ENCODE data around the gene RNF26.

RNF26 gene

GRCh38 chr11:119316729-119317591 lies 17.4 kb upstream of the RNF26 start, which contains the start of gene MCAM:
TSS of gene MCAM (minus strand) at chr11:119317130. CDS start at chr11:119317101, 29 bp downstream.
- no peaks in the 10 kb centered on the region for H3K9me3 ChIP-seq (replicated peaks; ENCODE audit: low read length)
- H3K4me3 ChIP-seq (ENCODE audit: low read length), result peak within 1 kb of the TSS; percentile 69
- peak within 1 kb of the TSS; percentile 35 for H3K9ac ChIP-seq (ENCODE audit: low read depth, low read length)
- H3K27me3 ChIP-seq (ENCODE audit: control insufficient read depth, insufficient read depth, low read length), result peaks cover 9% of the 10 kb centered on the region
- H3K36me3 ChIP-seq (ENCODE audit: insufficient read depth, low read length), result no peaks in the 10 kb centered on the region
- peaks cover 49% of the 10 kb centered on the region for H3K4me1 ChIP-seq (ENCODE audit: control insufficient read depth, insufficient read depth, low read length)
- peak within 1 kb of the TSS; percentile 95 for H3K4me2 ChIP-seq (ENCODE audit: low read length)

- Histone ChIP-seq H3K4me2 (ENCODE audit: low read length) (peak overlapping the region; percentile 95), H3K4me1 (ENCODE audit: control insufficient read depth, insufficient read depth, low read length) (peaks cover 49% of the 10 kb centered on the region), H3K36me3 (ENCODE audit: insufficient read depth, low read length) (no peaks in the 10 kb centered on the region), H3K27me3 (ENCODE audit: control insufficient read depth, insufficient read depth, low read length) (peaks cover 9% of the 10 kb centered on the region), H3K4me3 (ENCODE audit: low read length) (no peak overlapping the region), H3K9ac (ENCODE audit: low read depth, low read length) (no peak overlapping the region), H3K9me3 (replicated peaks; ENCODE audit: low read length) (no peaks in the 10 kb centered on the region)
These were observed 16.6 kb upstream of the RNF26 start for GRCh38 chr11:119317592-119318239.

- Histone ChIP-seq H3K4me3 (ENCODE audit: low read length) (no peak overlapping the region), H3K9me3 (replicated peaks; ENCODE audit: low read length) (no peaks in the 10 kb centered on the region), H3K4me2 (ENCODE audit: low read length) (no peak overlapping the region), H3K36me3 (ENCODE audit: insufficient read depth, low read length) (no peaks in the 10 kb centered on the region), H3K9ac (ENCODE audit: low read depth, low read length) (no peak overlapping the region), H3K4me1 (ENCODE audit: control insufficient read depth, insufficient read depth, low read length) (peaks cover 49% of the 10 kb centered on the region), H3K27me3 (ENCODE audit: control insufficient read depth, insufficient read depth, low read length) (peaks cover 9% of the 10 kb centered on the region)
These were observed 15.8 kb upstream of the RNF26 start for GRCh38 chr11:119318240-119319135.

GRCh38 chr11:119319136-119319699 lies 15.1 kb upstream of the RNF26 start:
- H3K27me3 ChIP-seq (ENCODE audit: control insufficient read depth, insufficient read depth, low read length), result peaks cover 9% of the 10 kb centered on the region

GRCh38 chr11:119319700-119320239 lies 14.6 kb upstream of the RNF26 start:
- no peak overlapping the region for H3K4me2 ChIP-seq (ENCODE audit: low read length)
- H3K9ac ChIP-seq (ENCODE audit: low read depth, low read length), result no peak overlapping the region
- no peak overlapping the region for H3K4me3 ChIP-seq (ENCODE audit: low read length)
- peaks cover 49% of the 10 kb centered on the region for H3K4me1 ChIP-seq (ENCODE audit: control insufficient read depth, insufficient read depth, low read length)
- no peaks in the 10 kb centered on the region for H3K9me3 ChIP-seq (replicated peaks; ENCODE audit: low read length)
- no peaks in the 10 kb centered on the region for H3K36me3 ChIP-seq (ENCODE audit: insufficient read depth, low read length)
- H3K27me3 ChIP-seq (ENCODE audit: control insufficient read depth, insufficient read depth, low read length), result peaks cover 9% of the 10 kb centered on the region

More at GRCh38 chr11:119319136-119319699, 15.1 kb upstream of the RNF26 start:
- H3K4me3 ChIP-seq (ENCODE audit: low read length), result no peak overlapping the region
- H3K4me2 ChIP-seq (ENCODE audit: low read length), result no peak overlapping the region
- H3K36me3 ChIP-seq (ENCODE audit: insufficient read depth, low read length), result no peaks in the 10 kb centered on the region
- no peaks in the 10 kb centered on the region for H3K9me3 ChIP-seq (replicated peaks; ENCODE audit: low read length)
- H3K9ac ChIP-seq (ENCODE audit: low read depth, low read length), result no peak overlapping the region
- peaks cover 49% of the 10 kb centered on the region for H3K4me1 ChIP-seq (ENCODE audit: control insufficient read depth, insufficient read depth, low read length)

GRCh38 chr11:119320240-119320775 lies 14.0 kb upstream of the RNF26 start:
- Histone ChIP-seq H3K27me3 (ENCODE audit: control insufficient read depth, insufficient read depth, low read length) (peaks cover 9% of the 10 kb centered on the region), H3K4me2 (ENCODE audit: low read length) (peak overlapping the region; percentile 85), H3K4me1 (ENCODE audit: control insufficient read depth, insufficient read depth, low read length) (peaks cover 45% of the 10 kb centered on the region), H3K4me3 (ENCODE audit: low read length) (peak overlapping the region; percentile 62), H3K9ac (ENCODE audit: low read depth, low read length) (peak overlapping the region; percentile 65), H3K9me3 (replicated peaks; ENCODE audit: low read length) (no peaks in the 10 kb centered on the region), H3K36me3 (ENCODE audit: insufficient read depth, low read length) (no peaks in the 10 kb centered on the region)

GRCh38 chr11:119320776-119321524 lies 13.4 kb upstream of the RNF26 start:
- Histone ChIP-seq H3K36me3 (ENCODE audit: insufficient read depth, low read length) (no peaks in the 10 kb centered on the region), H3K9ac (ENCODE audit: low read depth, low read length) (peak overlapping the region; percentile 65), H3K4me2 (ENCODE audit: low read length) (peak overlapping the region; percentile 85), H3K9me3 (replicated peaks; ENCODE audit: low read length) (no peaks in the 10 kb centered on the region), H3K4me1 (ENCODE audit: control insufficient read depth, insufficient read depth, low read length) (peaks cover 38% of the 10 kb centered on the region), H3K27me3 (ENCODE audit: control insufficient read depth, insufficient read depth, low read length) (peaks cover 5% of the 10 kb centered on the region), H3K4me3 (ENCODE audit: low read length) (peak overlapping the region; percentile 62)

- Histone ChIP-seq H3K27me3 (ENCODE audit: control insufficient read depth, insufficient read depth, low read length) (no peaks in the 10 kb centered on the region), H3K9ac (ENCODE audit: low read depth, low read length) (no peak overlapping the region), H3K9me3 (replicated peaks; ENCODE audit: low read length) (no peaks in the 10 kb centered on the region), H3K36me3 (ENCODE audit: insufficient read depth, low read length) (no peaks in the 10 kb centered on the region), H3K4me3 (ENCODE audit: low read length) (no peak overlapping the region), H3K4me1 (ENCODE audit: control insufficient read depth, insufficient read depth, low read length) (peaks cover 27% of the 10 kb centered on the region), H3K4me2 (ENCODE audit: low read length) (no peak overlapping the region)
These were observed 12.0 kb upstream of the RNF26 start for GRCh38 chr11:119322360-119322739.

GRCh38 chr11:119322921-119323531 lies 11.3 kb upstream of the RNF26 start:
- Histone ChIP-seq H3K9ac (ENCODE audit: low read depth, low read length) (no peak overlapping the region), H3K4me3 (ENCODE audit: low read length) (no peak overlapping the region), H3K4me1 (ENCODE audit: control insufficient read depth, insufficient read depth, low read length) (peaks cover 24% of the 10 kb centered on the region), H3K9me3 (replicated peaks; ENCODE audit: low read length) (no peaks in the 10 kb centered on the region), H3K4me2 (ENCODE audit: low read length) (no peak overlapping the region), H3K36me3 (ENCODE audit: insufficient read depth, low read length) (no peaks in the 10 kb centered on the region), H3K27me3 (ENCODE audit: control insufficient read depth, insufficient read depth, low read length) (no peaks in the 10 kb centered on the region)

- Histone ChIP-seq H3K27me3 (ENCODE audit: control insufficient read depth, insufficient read depth, low read length) (no peaks in the 10 kb centered on the region), H3K4me3 (ENCODE audit: low read length) (no peak overlapping the region), H3K36me3 (ENCODE audit: insufficient read depth, low read length) (no peaks in the 10 kb centered on the region), H3K4me2 (ENCODE audit: low read length) (no peak overlapping the region), H3K9ac (ENCODE audit: low read depth, low read length) (no peak overlapping the region), H3K4me1 (ENCODE audit: control insufficient read depth, insufficient read depth, low read length) (peaks cover 18% of the 10 kb centered on the region), H3K9me3 (replicated peaks; ENCODE audit: low read length) (no peaks in the 10 kb centered on the region)
These were observed 10.7 kb upstream of the RNF26 start for GRCh38 chr11:119323532-119324033.

Data from skeletal muscle satellite cell (primary cell).